PC-3 (cell line): ENCODE measurements around the gene TMBIM1.

Experiments used
- CTCF ChIP-seq: fragments of 300-600 bp; sonication (generic); conservative IDR thresholded peaks from 2 replicates; pipeline ENCODE4 v1.5.1; 2017; ENCODE audit warnings: antibody characterized with exemption, low read depth, mild to moderate bottlenecking, low read length
- EZH2 ChIP-seq: fragments of 300-600 bp; sonication (generic); IDR thresholded peaks from one replicate; pipeline ENCODE4 v1.6.1; 2017; ENCODE audit warnings: antibody characterized with exemption, mild to moderate bottlenecking, low read length; ENCODE audit not compliant: unreplicated experiment
- EZH2phosphoT487 ChIP-seq: fragments of 300-600 bp; sonication (generic); IDR thresholded peaks from 2 replicates; pipeline ENCODE4 v1.6.1; 2018; ENCODE audit warnings: mild to moderate bottlenecking, antibody characterized with exemption, low read length, borderline replicate concordance

- TF ChIP-seq EZH2, result no peak
- TF ChIP-seq CTCF, result no peak
- no peak for TF ChIP-seq EZH2phosphoT487
These were observed 31.5 kb upstream of the TMBIM1 start for GRCh38 chr2:218323526-218324472.
